Glutamatergic neuron (in vitro differentiated cells): ENCODE data around the gene ACSF2. TPM values are rescaled to one million over a fixed set of nuclear protein-coding genes. Genes with fewer than 3 reads are reported as not detected.
"Not testable (repeated sequence)": the region's sequence is repeated elsewhere in the genome, so short reads cannot be mapped to it uniquely, and the experiment has no call there.

Experiments used
- DNase-seq: peaks from one replicate; pipeline ENCODE4 v3.0.0; 2022
- H3K27ac Mint-ChIP-seq: one replicate; pipeline ENCODE4 v1.8.0; 2020; ENCODE audit warnings: mild to moderate bottlenecking, mixed read lengths, inconsistent platforms; ENCODE audit not compliant: unreplicated experiment
- H3K27me3 Mint-ChIP-seq: one replicate; pipeline ENCODE4 v1.8.0; 2020; ENCODE audit warnings: mild to moderate bottlenecking, moderate library complexity, mixed read lengths, inconsistent platforms; ENCODE audit not compliant: unreplicated experiment
- H3K36me3 Mint-ChIP-seq: one replicate; pipeline ENCODE4 v1.8.0; 2020; ENCODE audit warnings: mild to moderate bottlenecking, mixed read lengths, inconsistent platforms; ENCODE audit not compliant: unreplicated experiment
- H3K4me1 Mint-ChIP-seq: one replicate; pipeline ENCODE4 v1.8.0; 2020; ENCODE audit warnings: mild to moderate bottlenecking, low read depth, mixed read lengths, inconsistent platforms; ENCODE audit not compliant: unreplicated experiment
- H3K4me3 Mint-ChIP-seq: one replicate; pipeline ENCODE4 v1.8.0; 2020; ENCODE audit warnings: mild to moderate bottlenecking, mixed read lengths, inconsistent platforms; ENCODE audit not compliant: unreplicated experiment
- H3K9me3 Mint-ChIP-seq: one replicate; pipeline ENCODE4 v1.8.0; 2020; ENCODE audit warnings: mild to moderate bottlenecking, moderate library complexity, mixed read lengths, inconsistent platforms; ENCODE audit not compliant: unreplicated experiment
- CTCF ChIP-seq: fragments of 200-600 bp; sonication (generic); IDR thresholded peaks from one replicate; pipeline ENCODE4 v1.5.0; 2021; ENCODE audit not compliant: partially characterized antibody, unreplicated experiment
- total RNA-seq: library from RNA; stranded (reverse); fragmentation: NEBNext Ultra II Directional; extraction: Animal tissue kit (Norgen Biotek cat#: 25700); gene quantifications from one replicate; pipeline ENCODE4 v1.2.1, GENCODE V29; 2021; ENCODE audit not compliant: unreplicated experiment

Gene ACSF2
- total RNA-seq, 1 donor from 2014 or later: 52.2 TPM

DNA sequence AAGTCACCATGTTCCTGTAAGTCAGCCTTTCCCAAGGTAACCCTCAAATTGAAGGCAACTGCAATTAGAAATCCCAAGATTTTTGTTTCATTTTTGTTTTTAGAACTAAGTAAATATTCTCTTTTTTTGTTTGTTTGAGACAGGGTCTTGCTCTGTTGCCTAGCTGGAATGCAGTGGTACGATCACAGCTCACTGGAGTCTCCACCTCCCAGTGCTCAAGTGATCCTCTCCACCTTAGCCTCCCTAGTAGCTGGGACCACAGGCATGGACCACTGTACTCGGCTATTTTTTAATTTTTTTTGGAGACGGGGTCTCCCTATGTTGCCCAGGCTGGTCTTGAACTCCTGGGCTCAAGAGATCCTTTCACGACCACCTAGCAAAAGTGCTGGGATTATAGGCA is 18.1 kb upstream of the ACSF2 start:
- Mint-ChIP-seq H3K9me3 (no peaks in the 10 kb centered on the region), H3K4me3 (no peak overlapping the region), H3K36me3 (no peaks in the 10 kb centered on the region), H3K4me1 (no peaks in the 10 kb centered on the region), H3K27ac (no peak overlapping the region), H3K27me3 (peaks cover 5% of the 10 kb centered on the region)
- no peak for TF ChIP-seq CTCF
- DNase-seq: no peak

GRCh38 chr17:50412188-50412732 is 13.8 kb upstream of the ACSF2 start:
- Mint-ChIP-seq H3K27ac (no peak overlapping the region), H3K9me3 (peaks cover 2% of the 10 kb centered on the region), H3K27me3 (peaks cover 3% of the 10 kb centered on the region), H3K4me3 (no peak overlapping the region), H3K4me1 (no peaks in the 10 kb centered on the region), H3K36me3 (no peaks in the 10 kb centered on the region)
- no peak for TF ChIP-seq CTCF
- DNase-seq: no peak

DNA sequence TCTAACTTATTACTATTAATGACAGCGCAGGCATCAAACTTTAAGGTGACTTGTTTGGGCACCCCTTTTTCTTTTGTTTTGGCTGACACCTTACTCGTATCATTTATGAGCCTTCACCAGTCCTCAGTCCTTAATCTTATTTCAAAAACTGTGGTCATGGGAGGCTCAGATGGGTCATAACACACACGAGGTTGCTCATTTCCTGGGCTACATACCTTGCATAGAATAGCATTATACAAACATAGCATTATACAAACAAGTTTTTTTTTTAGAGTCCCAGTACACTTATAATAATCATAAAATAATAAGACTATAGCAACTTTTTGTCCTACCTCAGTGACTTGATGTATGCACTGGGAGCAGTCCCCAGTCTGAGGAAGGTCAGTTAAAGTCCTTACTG is 11.2 kb upstream of the ACSF2 start:
- peaks cover 9% of the 10 kb centered on the region for H3K36me3 Mint-ChIP-seq
- H3K4me3 Mint-ChIP-seq: no peak overlapping the region
- H3K9me3 Mint-ChIP-seq: peaks cover 4% of the 10 kb centered on the region
- H3K27ac Mint-ChIP-seq: no peak overlapping the region
- no peak for TF ChIP-seq CTCF
- peaks cover 3% of the 10 kb centered on the region for H3K27me3 Mint-ChIP-seq
- no peaks in the 10 kb centered on the region for H3K4me1 Mint-ChIP-seq
- no peak for DNase-seq

DNA sequence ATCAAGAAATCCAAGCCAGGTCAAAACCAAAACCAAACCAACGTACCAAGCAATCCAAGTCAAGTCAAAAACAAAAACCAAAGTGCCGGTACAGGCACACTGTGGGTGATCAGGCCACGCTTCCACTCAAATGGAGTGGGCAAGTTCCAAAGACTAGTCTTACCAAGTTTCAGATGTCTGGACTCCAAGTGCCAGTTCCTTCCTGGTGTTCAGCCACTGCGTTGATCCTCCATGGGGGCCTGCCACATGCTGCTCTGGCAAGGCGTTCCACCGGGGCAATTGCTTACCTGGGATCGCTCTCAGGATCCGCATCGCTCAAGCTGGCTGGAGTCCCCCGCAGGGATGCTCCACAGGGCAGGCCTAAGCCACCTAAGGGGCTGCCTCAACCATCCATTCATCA is 6.4 kb upstream of the ACSF2 start:
- not testable (repeated sequence) for H3K4me1 Mint-ChIP-seq, H3K4me3 Mint-ChIP-seq, H3K9me3 Mint-ChIP-seq, DNase-seq, H3K36me3 Mint-ChIP-seq, H3K27me3 Mint-ChIP-seq, H3K27ac Mint-ChIP-seq

DNA sequence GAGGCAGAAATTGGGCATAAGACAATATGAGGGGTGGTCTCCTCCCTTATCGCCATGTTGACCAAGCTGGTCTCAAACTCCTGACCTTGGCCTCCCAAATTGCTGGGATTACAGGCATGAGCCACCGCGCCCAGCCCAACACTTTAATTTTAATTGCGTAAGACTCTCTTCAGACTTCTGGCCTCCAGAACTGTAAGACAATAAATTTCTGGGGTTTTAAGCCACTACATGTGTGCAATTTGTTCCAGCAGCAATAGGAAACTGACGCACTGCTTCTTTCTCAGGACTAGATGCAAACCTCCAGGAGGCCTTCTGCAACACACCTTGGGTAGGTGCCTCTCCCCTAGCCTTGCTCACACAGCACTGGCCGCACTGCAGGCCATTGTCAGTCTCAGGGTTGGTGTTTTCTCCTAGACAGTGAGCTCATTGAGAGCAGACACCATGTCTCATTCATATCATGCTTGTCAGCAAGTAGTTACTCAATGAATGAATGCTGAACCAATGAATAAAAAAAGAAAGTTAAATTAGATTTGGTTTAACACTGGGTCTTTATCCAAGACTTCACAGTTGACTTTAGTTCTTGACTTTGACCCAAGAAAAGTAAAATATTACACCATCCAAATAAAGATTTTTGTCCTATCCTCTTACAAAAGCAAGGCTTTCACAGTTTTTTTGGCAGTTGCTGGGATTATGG is 5.5 kb upstream of the ACSF2 start:
- Mint-ChIP-seq H3K4me3 (no peak overlapping the region), H3K4me1 (peaks cover 2% of the 10 kb centered on the region), H3K27me3 (peaks cover under 1% of the 10 kb centered on the region), H3K36me3 (peaks cover 9% of the 10 kb centered on the region), H3K9me3 (peaks cover 3% of the 10 kb centered on the region), H3K27ac (no peak overlapping the region)
- no peak for DNase-seq
- no peak for TF ChIP-seq CTCF
